GM12892 (cell line): ENCODE measurements around the gene KRTAP5-3.
"Not testable (repeated sequence)": the region's sequence is repeated elsewhere in the genome, so short reads cannot be mapped to it uniquely, and the experiment has no call there.

Experiments
- DNase-seq: peaks from one replicate; pipeline ENCODE4 v3.0.0; 2011; ENCODE audit not compliant: insufficient read length
- FAIRE-seq: peaks from 2 replicates; lab custom pipeline; 2011; peaks lifted over from hg19 to GRCh38; lab: Jason Lieb, UNC
- POLR2A ChIP-seq: IDR thresholded peaks from 2 replicates; pipeline ENCODE4 v1.6.1; 2011; ENCODE audit warnings: low read depth, low read length, control low read depth
- POLR2AphosphoS5 ChIP-seq: IDR thresholded peaks from 2 replicates; pipeline ENCODE4 v1.6.1; 2011; ENCODE audit warnings: low read depth, low read length, control low read depth
- TAF1 ChIP-seq: IDR thresholded peaks from 2 replicates; pipeline ENCODE4 v1.6.1; 2011; ENCODE audit warnings: low read depth, mild to moderate bottlenecking, control low read depth, low read length, borderline replicate concordance

KRTAP5-3 gene

GRCh38 chr11:1603629-1604028 is 4.6 kb downstream of the KRTAP5-3 start:
- peak; percentile 60 for FAIRE-seq
- TF ChIP-seq TAF1, result no peak
- TF ChIP-seq POLR2AphosphoS5, result no peak
- TF ChIP-seq POLR2A, result no peak
- no peak for DNase-seq

GRCh38 chr11:1601663-1602062 is 6.6 kb downstream of the KRTAP5-3 start:
- FAIRE-seq, DNase-seq: not testable (repeated sequence)

- DNase-seq (no peak), FAIRE-seq (no peak)
- TF ChIP-seq POLR2A, result no peak
- TF ChIP-seq POLR2AphosphoS5, result no peak
- TF ChIP-seq TAF1, result no peak
These were observed 7.6 kb downstream of the KRTAP5-3 start for GRCh38 chr11:1600626-1601025.

- TF ChIP-seq TAF1 (no peak), POLR2A (no peak), POLR2AphosphoS5 (no peak)
- DNase-seq (no peak), FAIRE-seq (no peak)
These were observed 9.4 kb downstream of the KRTAP5-3 start for GRCh38 chr11:1598816-1599215.

GRCh38 chr11:1598406-1598805 is 9.9 kb downstream of the KRTAP5-3 start:
- FAIRE-seq, result not testable (repeated sequence)

GRCh38 chr11:1597994-1598380 is 10.3 kb downstream of the KRTAP5-3 start, which contains the start of gene KRTAP5-2:
Gene KRTAP5-2 (minus strand): TSS chr11:1598294. CDS start chr11:1598250, 44 bp downstream.
- DNase-seq (no peak), FAIRE-seq (no peak)
- TF ChIP-seq TAF1 (no peak), POLR2AphosphoS5 (no peak), POLR2A (no peak)

More at GRCh38 chr11:1598406-1598805, 9.9 kb downstream of the KRTAP5-3 start:
- DNase-seq, result not testable (repeated sequence)

- TF ChIP-seq POLR2A (no peak), POLR2AphosphoS5 (no peak), TAF1 (no peak)
- FAIRE-seq, result no peak
- DNase-seq, result no peak
These were observed 10.8 kb downstream of the KRTAP5-3 start for GRCh38 chr11:1597331-1597993.

GRCh38 chr11:1596576-1597121 is 11.6 kb downstream of the KRTAP5-3 start:
- not testable (repeated sequence) for FAIRE-seq, DNase-seq

- DNase-seq, result not testable (repeated sequence)
- peak; percentile 82 for FAIRE-seq
These were observed 12.2 kb downstream of the KRTAP5-3 start for GRCh38 chr11:1595994-1596575.

GRCh38 chr11:1592628-1593027 is 15.6 kb downstream of the KRTAP5-3 start:
- TF ChIP-seq POLR2AphosphoS5, result no peak
- no peak for TF ChIP-seq POLR2A
- no peak for TF ChIP-seq TAF1
- FAIRE-seq, result no peak
- DNase-seq, result no peak

GRCh38 chr11:1589996-1590395 is 18.3 kb downstream of the KRTAP5-3 start:
- FAIRE-seq (no peak), DNase-seq (no peak)
- no peak for TF ChIP-seq POLR2AphosphoS5
- TF ChIP-seq POLR2A, result no peak
- no peak for TF ChIP-seq TAF1

- peak; percentile 9 for FAIRE-seq
- DNase-seq, result not testable (repeated sequence)
These were observed 18.9 kb downstream of the KRTAP5-3 start for GRCh38 chr11:1589191-1589963.

- no peak for DNase-seq
- FAIRE-seq, result no peak
- TF ChIP-seq TAF1, result no peak
- no peak for TF ChIP-seq POLR2AphosphoS5
- no peak for TF ChIP-seq POLR2A
These were observed 21.6 kb downstream of the KRTAP5-3 start for GRCh38 chr11:1586699-1587098.

- not testable (repeated sequence) for FAIRE-seq, DNase-seq
These were observed 23.4 kb downstream of the KRTAP5-3 start, which contains the start of gene KRTAP5-1 for GRCh38 chr11:1584661-1585370. Gene KRTAP5-1 (minus strand): TSS chr11:1585283. CDS start chr11:1585249, 34 bp downstream.

- FAIRE-seq, DNase-seq: not testable (repeated sequence)
These were observed 25.4 kb downstream of the KRTAP5-3 start for GRCh38 chr11:1582909-1583308.
